ENCODE measurements around the gene CDK14. TPM values are rescaled to one million over a fixed set of nuclear protein-coding genes. Genes with fewer than 3 reads are reported as not detected.

The CDK14 gene
- total and polyA plus RNA-seq, 2 donors (not counting 1 experiment from before 2014, with no cell fraction given), result 42.1 to 167 TPM

- Histone ChIP-seq H3K27me3 (replicated peaks in 1 of 4; ENCODE audit: control extremely low read depth in 1 of 4, control insufficient read depth in 3 of 4, insufficient read depth in 4 of 4, low read length in 3 of 4) (peaks cover 0 to 5% (median 2%) of the 10 kb centered on the region in 4 experiments), H2AFZ (ENCODE audit: insufficient read depth, low read depth, low read length, poor library complexity, severe bottlenecking) (no peak overlapping the region), H3K4me2 (replicated peaks; ENCODE audit: low read depth, low read length, poor library complexity, severe bottlenecking) (no peak overlapping the region), H3K9ac (ENCODE audit: low read length) (no peak overlapping the region), H3K36me3 (replicated peaks in 1 of 2; ENCODE audit: control extremely low read depth in 1 of 2, control insufficient read depth in 1 of 2, extremely low read depth in 1 of 2, insufficient read depth in 2 of 2, low read length in 1 of 2) (no peaks in the 10 kb centered on the region), H4K20me1 (ENCODE audit: control insufficient read depth, insufficient read depth, low read length, poor library complexity, severe bottlenecking) (no peaks in the 10 kb centered on the region), H3K79me2 (ENCODE audit: control insufficient read depth, insufficient read depth, low read length) (no peaks in the 10 kb centered on the region), H3K4me1 (ENCODE audit: control insufficient read depth in 2 of 2, insufficient read depth in 2 of 2, low read length in 2 of 2) (no peaks in the 10 kb centered on the region), H3K9me3 (ENCODE audit: control extremely low read depth in 1 of 3, control insufficient read depth in 2 of 3, insufficient read depth in 1 of 3, low read length in 2 of 3) (no peaks in the 10 kb centered on the region), H3K4me3 (ENCODE audit: control extremely low read depth in 1 of 5, extremely low read depth in 1 of 5, insufficient read depth in 1 of 5, low read depth in 2 of 5, low read length in 4 of 5) (no peak overlapping the region), H3K27ac (ENCODE audit: low read length in 2 of 2) (no peak overlapping the region)
- no peak for DNase-seq
- WGBS (ENCODE audit: insufficient coverage), result 100% methylated on average over 1 of the region's 8 CpGs
- ChIA-PET POLR2A (no interaction called here), CTCF (no interaction called here)
- Mint-ChIP-seq H3K4me3 (no peak overlapping the region), H3K27me3 (peaks cover 21% of the 10 kb centered on the region), H3K4me1 (no peaks in the 10 kb centered on the region), H3K9me3 (ENCODE audit: insufficient read depth) (no peaks in the 10 kb centered on the region), H3K27ac (no peak overlapping the region)
- intact Hi-C loops (cut with micrococcal nuclease), result no loop called here
- ATAC-seq (ENCODE audit: low read depth), result no peak
- TF ChIP-seq CTCF (IDR thresholded peaks at IDR 0.05) (no peak), EZH2 (IDR thresholded peaks at IDR 0.05; ENCODE audit: borderline replicate concordance, insufficient read depth, low read depth, low read length, poor library complexity, severe bottlenecking) (no peak)
Measured at GRCh38 chr7:91242097-91242844, 646.1 kb downstream of the CDK14 start.

GRCh38 chr7:91243591-91244301 is 647.6 kb downstream of the CDK14 start:
- POLR2A ChIA-PET, result no interaction called here
- Histone ChIP-seq H3K27ac (ENCODE audit: low read length in 2 of 2) (no peak overlapping the region), H4K20me1 (ENCODE audit: control insufficient read depth, insufficient read depth, low read length, poor library complexity, severe bottlenecking) (no peaks in the 10 kb centered on the region), H3K9ac (ENCODE audit: low read length) (no peak overlapping the region), H3K36me3 (replicated peaks in 1 of 2; ENCODE audit: control extremely low read depth in 1 of 2, control insufficient read depth in 1 of 2, extremely low read depth in 1 of 2, insufficient read depth in 2 of 2, low read length in 1 of 2) (no peaks in the 10 kb centered on the region), H3K4me2 (replicated peaks; ENCODE audit: low read depth, low read length, poor library complexity, severe bottlenecking) (no peak overlapping the region), H3K27me3 (replicated peaks in 1 of 4; ENCODE audit: control extremely low read depth in 1 of 4, control insufficient read depth in 3 of 4, insufficient read depth in 4 of 4, low read length in 3 of 4) (peaks cover 0 to 5% (median 2%) of the 10 kb centered on the region in 4 experiments), H3K4me3 (ENCODE audit: control extremely low read depth in 1 of 5, extremely low read depth in 1 of 5, insufficient read depth in 1 of 5, low read depth in 2 of 5, low read length in 4 of 5) (no peak overlapping the region), H2AFZ (ENCODE audit: insufficient read depth, low read depth, low read length, poor library complexity, severe bottlenecking) (no peak overlapping the region), H3K9me3 (ENCODE audit: control extremely low read depth in 1 of 3, control insufficient read depth in 2 of 3, insufficient read depth in 1 of 3, low read length in 2 of 3) (no peaks in the 10 kb centered on the region), H3K4me1 (ENCODE audit: control insufficient read depth in 2 of 2, insufficient read depth in 2 of 2, low read length in 2 of 2) (no peaks in the 10 kb centered on the region), H3K79me2 (ENCODE audit: control insufficient read depth, insufficient read depth, low read length) (no peaks in the 10 kb centered on the region)
- Mint-ChIP-seq H3K27ac (no peak overlapping the region), H3K4me1 (no peaks in the 10 kb centered on the region), H3K27me3 (peaks cover 25% of the 10 kb centered on the region), H3K4me3 (no peak overlapping the region), H3K9me3 (ENCODE audit: insufficient read depth) (no peaks in the 10 kb centered on the region)
- DNase-seq, result no peak
- no peak for ATAC-seq (ENCODE audit: low read depth)
- intact Hi-C loops (cut with micrococcal nuclease), result no loop called here
- WGBS (ENCODE audit: insufficient coverage), result 100% methylated on average over 2 of the region's 6 CpGs
- TF ChIP-seq CTCF (IDR thresholded peaks at IDR 0.05) (no peak), EZH2 (IDR thresholded peaks at IDR 0.05; ENCODE audit: borderline replicate concordance, insufficient read depth, low read depth, low read length, poor library complexity, severe bottlenecking) (no peak)
- CTCF ChIA-PET, result no interaction called here
